Osteoblast (primary cell): Measurements from ENCODE around the gene EFHB. TPM values are rescaled to one million over a fixed set of nuclear protein-coding genes. Genes with fewer than 3 reads are reported as not detected.
A peak's percentile ranks its signal among the peaks of the same experiment; 100 is the strongest.

Source experiments
- DNase-seq: peaks from one replicate; pipeline ENCODE4 v3.0.0; 2011; ENCODE audit warnings: low spot score, mixed read lengths; ENCODE audit not compliant: insufficient read length; ENCODE audit errors: missing footprints
- H2AFZ ChIP-seq: 2 replicates; pipeline ENCODE4 v1.6.0; 2011; ENCODE audit warnings: mild to moderate bottlenecking, low read length
- H3K27ac ChIP-seq: 2 replicates; pipeline ENCODE4 v1.5.1; 2011; ENCODE audit warnings: mild to moderate bottlenecking, low read depth, low read length, moderate library complexity
- H3K27me3 ChIP-seq: 2 replicates; pipeline ENCODE4 v1.6.0; 2012; ENCODE audit warnings: mild to moderate bottlenecking, control low read depth, inconsistent platforms, low read length, moderate library complexity; ENCODE audit not compliant: insufficient read depth
- H3K36me3 ChIP-seq: 2 replicates; pipeline ENCODE4 v1.5.1; 2011; ENCODE audit warnings: mild to moderate bottlenecking, low read length, control low read depth, moderate library complexity; ENCODE audit not compliant: insufficient read depth
- H3K4me1 ChIP-seq: 2 replicates; pipeline ENCODE4 v1.5.1; 2011; ENCODE audit warnings: mild to moderate bottlenecking, low read length, control low read depth, moderate library complexity; ENCODE audit not compliant: insufficient read depth
- H3K4me2 ChIP-seq: 2 replicates; pipeline ENCODE4 v1.6.0; 2011; ENCODE audit warnings: mild to moderate bottlenecking, low read length; ENCODE audit not compliant: insufficient read depth
- H3K4me3 ChIP-seq: fragments of 200-600 bp; sonication (generic); 3 replicates; pipeline ENCODE4 v1.5.1; 2012; ENCODE audit warnings: mild to moderate bottlenecking, low read length, inconsistent platforms; ENCODE audit not compliant: insufficient read depth
- H3K79me2 ChIP-seq: 2 replicates; pipeline ENCODE4 v1.6.0; 2012; ENCODE audit warnings: mild to moderate bottlenecking, low read length, control low read depth, inconsistent platforms; ENCODE audit not compliant: insufficient read depth
- H3K9me3 ChIP-seq: 2 replicates; pipeline ENCODE4 v1.5.1; 2011; ENCODE audit warnings: low read depth, low read length, control low read depth
- H4K20me1 ChIP-seq: 2 replicates; pipeline ENCODE4 v1.6.0; 2012; ENCODE audit warnings: mild to moderate bottlenecking, low read length, control low read depth; ENCODE audit not compliant: insufficient read depth
- total RNA-seq: library from RNA; depleted of rRNA; stranded (reverse); fragments of >200 nt; gene quantifications from 2 replicates; pipeline ENCODE4 v1.2.3, GENCODE V29; 2012
- TF ChIP-seq, protein P1 (sequence below): IDR thresholded peaks from 2 replicates; pipeline ENCODE4 v1.5.1; 2011; ENCODE audit warnings: mild to moderate bottlenecking, low read depth, low read length, moderate library complexity; ENCODE audit errors: extremely low read depth

Gene EFHB
- total RNA-seq, 1 donor = 1.8 TPM

DNA sequence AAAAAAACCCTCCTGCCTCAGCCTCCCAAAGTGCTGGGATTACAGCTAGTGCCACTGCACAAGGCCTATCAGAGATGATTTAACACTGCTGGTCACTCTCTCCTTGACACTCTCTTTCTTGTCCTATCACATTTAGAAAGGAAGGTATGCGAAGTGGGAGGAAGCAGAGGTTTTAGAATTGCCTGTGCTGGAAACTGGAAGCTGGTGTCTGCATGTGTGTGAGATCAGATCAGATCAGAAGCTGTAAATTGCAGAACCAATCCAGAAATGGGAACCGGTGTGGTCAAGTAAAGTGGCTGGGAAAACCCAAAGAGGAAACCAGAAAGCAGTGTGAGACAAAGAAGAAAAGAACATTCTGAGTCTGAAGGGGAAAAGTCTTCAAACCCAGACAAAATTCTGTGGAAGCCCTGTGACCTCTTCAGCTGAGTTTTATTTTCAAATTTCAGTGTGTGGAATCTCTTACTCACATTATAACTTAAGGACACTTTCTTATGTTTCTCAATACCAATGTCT lies 2.8 kb downstream of the EFHB start:
- no peak overlapping the region for H3K4me2 ChIP-seq
- H3K27ac ChIP-seq = no peak overlapping the region
- no peaks in the 10 kb centered on the region for H3K27me3 ChIP-seq
- DNase-seq = no peak
- peak overlapping the region; percentile 56 for H2AFZ ChIP-seq
- no peaks in the 10 kb centered on the region for H3K9me3 ChIP-seq
- no peaks in the 10 kb centered on the region for H3K36me3 ChIP-seq
- TF ChIP-seq, protein P1, sequence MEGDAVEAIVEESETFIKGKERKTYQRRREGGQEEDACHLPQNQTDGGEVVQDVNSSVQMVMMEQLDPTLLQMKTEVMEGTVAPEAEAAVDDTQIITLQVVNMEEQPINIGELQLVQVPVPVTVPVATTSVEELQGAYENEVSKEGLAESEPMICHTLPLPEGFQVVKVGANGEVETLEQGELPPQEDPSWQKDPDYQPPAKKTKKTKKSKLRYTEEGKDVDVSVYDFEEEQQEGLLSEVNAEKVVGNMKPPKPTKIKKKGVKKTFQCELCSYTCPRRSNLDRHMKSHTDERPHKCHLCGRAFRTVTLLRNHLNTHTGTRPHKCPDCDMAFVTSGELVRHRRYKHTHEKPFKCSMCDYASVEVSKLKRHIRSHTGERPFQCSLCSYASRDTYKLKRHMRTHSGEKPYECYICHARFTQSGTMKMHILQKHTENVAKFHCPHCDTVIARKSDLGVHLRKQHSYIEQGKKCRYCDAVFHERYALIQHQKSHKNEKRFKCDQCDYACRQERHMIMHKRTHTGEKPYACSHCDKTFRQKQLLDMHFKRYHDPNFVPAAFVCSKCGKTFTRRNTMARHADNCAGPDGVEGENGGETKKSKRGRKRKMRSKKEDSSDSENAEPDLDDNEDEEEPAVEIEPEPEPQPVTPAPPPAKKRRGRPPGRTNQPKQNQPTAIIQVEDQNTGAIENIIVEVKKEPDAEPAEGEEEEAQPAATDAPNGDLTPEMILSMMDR = no peak
- H3K4me1 ChIP-seq = no peaks in the 10 kb centered on the region
- H3K4me3 ChIP-seq = no peak overlapping the region
- no peaks in the 10 kb centered on the region for H4K20me1 ChIP-seq
- H3K79me2 ChIP-seq = no peaks in the 10 kb centered on the region

DNA sequence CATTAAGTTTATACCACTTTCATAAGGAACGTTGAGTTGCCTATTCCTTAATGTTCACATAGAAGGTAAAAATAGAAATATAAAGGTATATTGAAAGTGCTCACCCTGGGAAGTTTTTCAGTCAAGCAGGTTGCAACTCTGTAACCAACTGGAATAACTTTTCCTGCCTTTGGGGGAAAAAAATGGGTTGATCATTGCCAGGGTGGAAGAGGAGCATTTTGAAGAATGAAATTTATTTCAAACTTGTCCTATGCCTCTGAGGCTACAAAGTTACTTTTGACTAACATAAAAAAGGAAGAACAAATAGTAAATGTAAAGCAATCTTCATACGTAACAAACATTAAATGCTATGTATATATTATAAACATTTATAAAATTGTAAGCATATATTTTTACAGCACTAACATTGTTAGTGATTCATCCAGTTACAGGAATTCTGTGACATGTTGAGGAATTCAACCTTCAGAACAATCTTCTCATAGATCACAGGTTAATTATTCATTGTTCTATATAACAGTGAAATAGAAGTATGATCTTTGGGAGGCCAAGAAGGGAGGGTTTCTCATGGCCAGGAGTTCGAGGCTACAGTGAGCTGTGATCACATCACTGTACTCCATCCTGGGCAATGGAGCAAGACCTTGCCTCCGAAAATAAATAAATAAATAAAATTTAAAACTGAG lies 13.5 kb downstream of the EFHB start:
- TF ChIP-seq, protein P1 = no peak
- no peaks in the 10 kb centered on the region for H3K27me3 ChIP-seq

DNA sequence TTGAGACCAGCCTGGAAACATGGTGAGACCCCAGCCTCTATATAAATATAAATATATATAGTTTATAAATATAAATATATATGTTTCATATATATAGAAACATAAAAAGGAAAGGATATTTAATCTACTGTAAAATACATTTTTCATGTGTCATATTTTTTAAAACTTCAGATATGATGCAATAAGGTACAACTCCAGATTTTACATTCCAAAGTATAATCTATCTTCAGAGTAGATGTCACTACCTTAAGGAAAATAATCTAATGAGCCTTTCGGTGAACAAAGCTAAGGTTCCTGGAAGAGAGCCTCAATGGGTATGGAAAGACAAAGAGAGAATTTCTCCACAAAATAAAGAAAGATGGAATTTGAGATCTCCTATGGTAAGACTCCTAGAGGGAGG lies 16.9 kb downstream of the EFHB start:
- no peaks in the 10 kb centered on the region for H4K20me1 ChIP-seq
- no peaks in the 10 kb centered on the region for H3K79me2 ChIP-seq
- H3K27ac ChIP-seq = no peak overlapping the region
- no peak overlapping the region for H3K4me2 ChIP-seq
- no peaks in the 10 kb centered on the region for H3K36me3 ChIP-seq
- H3K4me3 ChIP-seq = no peak overlapping the region
- no peaks in the 10 kb centered on the region for H3K4me1 ChIP-seq
- no peak overlapping the region for H2AFZ ChIP-seq
- H3K9me3 ChIP-seq = no peaks in the 10 kb centered on the region
- TF ChIP-seq, protein P1 = no peak
- DNase-seq = no peak
- no peaks in the 10 kb centered on the region for H3K27me3 ChIP-seq

More for the DNA sequence above, 13.5 kb downstream of the EFHB start:
- H3K4me1 ChIP-seq = no peaks in the 10 kb centered on the region
- no peak overlapping the region for H3K27ac ChIP-seq
- no peaks in the 10 kb centered on the region for H4K20me1 ChIP-seq
- no peak overlapping the region for H3K4me2 ChIP-seq
- H3K9me3 ChIP-seq = no peaks in the 10 kb centered on the region
- no peaks in the 10 kb centered on the region for H3K79me2 ChIP-seq
- no peak overlapping the region for H3K4me3 ChIP-seq
- H3K36me3 ChIP-seq = no peaks in the 10 kb centered on the region
- no peak for DNase-seq
- no peak overlapping the region for H2AFZ ChIP-seq

DNA sequence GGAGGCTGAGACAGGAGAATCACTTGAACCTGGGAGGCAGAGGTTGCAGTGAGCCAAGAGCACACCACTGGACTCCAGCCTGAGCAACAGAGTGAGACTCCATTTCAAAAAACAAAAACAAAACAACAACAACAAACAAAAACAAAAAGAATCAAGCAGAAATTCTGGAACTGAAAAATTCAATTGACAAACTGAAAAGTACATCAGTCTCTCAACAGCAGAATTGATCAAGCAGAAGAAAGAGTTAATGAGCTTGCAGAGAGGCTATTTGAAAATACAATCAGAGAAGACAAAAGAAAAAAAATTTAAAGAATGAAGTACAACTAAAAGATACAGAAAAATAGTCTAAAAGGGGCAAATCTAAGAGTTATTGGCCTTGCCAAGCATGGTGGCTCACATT lies 22.6 kb downstream of the EFHB start:
- Histone ChIP-seq H3K79me2 (no peaks in the 10 kb centered on the region), H2AFZ (no peak overlapping the region), H3K4me2 (no peak overlapping the region), H3K9me3 (no peaks in the 10 kb centered on the region), H3K4me3 (no peak overlapping the region), H3K27ac (no peak overlapping the region), H3K36me3 (no peaks in the 10 kb centered on the region), H4K20me1 (no peaks in the 10 kb centered on the region), H3K4me1 (no peaks in the 10 kb centered on the region), H3K27me3 (no peaks in the 10 kb centered on the region)
- TF ChIP-seq, protein P1 = no peak
- no peak for DNase-seq
